ENCODE data around the gene DAZAP1.
A peak's percentile ranks its signal among the peaks of the same experiment; 100 is the strongest.

Gene DAZAP1

DNA sequence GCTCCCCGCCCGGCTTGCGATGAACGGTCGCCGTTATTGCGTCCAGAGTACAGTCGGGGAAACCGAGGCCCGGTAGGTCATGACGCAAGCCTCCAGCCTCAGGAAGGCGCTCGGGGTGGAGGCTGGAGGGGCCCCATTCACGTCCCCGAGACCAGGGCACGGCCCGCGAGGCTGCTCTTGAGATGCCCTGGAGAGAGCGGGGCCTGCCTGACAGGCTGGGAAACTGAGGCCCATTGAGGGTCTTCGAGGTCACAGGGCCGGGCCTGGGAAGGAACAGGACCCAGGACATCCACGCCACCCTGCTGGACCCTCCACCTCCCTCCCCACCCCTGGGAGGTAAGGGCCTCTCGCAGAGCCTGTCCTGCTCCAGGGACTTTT lies 23.3 kb upstream of the DAZAP1 start:
- no peak for DNase-seq (ENCODE audit: low read depth)
- peak overlapping the region; percentile 99 for H3K4me3 ChIP-seq (ENCODE audit: control insufficient read depth, low read depth, low read length)
- TF ChIP-seq, protein P1, sequence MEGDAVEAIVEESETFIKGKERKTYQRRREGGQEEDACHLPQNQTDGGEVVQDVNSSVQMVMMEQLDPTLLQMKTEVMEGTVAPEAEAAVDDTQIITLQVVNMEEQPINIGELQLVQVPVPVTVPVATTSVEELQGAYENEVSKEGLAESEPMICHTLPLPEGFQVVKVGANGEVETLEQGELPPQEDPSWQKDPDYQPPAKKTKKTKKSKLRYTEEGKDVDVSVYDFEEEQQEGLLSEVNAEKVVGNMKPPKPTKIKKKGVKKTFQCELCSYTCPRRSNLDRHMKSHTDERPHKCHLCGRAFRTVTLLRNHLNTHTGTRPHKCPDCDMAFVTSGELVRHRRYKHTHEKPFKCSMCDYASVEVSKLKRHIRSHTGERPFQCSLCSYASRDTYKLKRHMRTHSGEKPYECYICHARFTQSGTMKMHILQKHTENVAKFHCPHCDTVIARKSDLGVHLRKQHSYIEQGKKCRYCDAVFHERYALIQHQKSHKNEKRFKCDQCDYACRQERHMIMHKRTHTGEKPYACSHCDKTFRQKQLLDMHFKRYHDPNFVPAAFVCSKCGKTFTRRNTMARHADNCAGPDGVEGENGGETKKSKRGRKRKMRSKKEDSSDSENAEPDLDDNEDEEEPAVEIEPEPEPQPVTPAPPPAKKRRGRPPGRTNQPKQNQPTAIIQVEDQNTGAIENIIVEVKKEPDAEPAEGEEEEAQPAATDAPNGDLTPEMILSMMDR (IDR thresholded peaks at IDR 0.05; ENCODE audit: control insufficient read depth, insufficient read depth, low read depth, low read length, missing control alignments): no peak

DNA sequence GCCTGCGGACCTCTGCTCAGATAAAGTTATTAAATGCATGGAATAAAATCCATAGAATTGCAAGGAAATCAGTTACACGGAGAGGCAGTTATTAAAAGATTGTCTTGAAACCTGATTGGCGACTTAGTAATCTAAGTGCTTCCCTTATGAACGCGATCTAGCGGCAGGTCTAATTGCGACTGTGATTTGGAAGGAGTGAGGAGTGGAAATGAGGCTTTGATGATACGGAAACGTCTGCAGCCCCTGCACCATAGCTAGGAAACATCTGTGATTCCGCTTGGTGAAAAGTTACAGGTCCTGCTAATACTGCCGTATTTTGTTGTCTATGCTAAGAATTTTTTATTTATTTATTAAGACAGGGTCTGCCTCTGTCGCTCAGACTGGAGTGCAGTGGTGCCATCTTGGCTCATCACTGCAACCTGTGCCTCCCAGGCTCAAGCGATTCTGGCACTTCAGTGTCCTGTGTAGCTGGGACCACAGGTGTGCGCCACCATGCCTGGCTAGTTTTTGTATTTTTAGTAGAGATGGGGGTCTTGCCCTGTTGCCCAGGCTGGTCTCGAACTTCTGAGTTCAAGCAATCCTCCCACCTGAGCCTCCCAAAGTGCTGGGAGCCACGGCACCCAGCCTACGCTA lies 22.8 kb upstream of the DAZAP1 start:
- TF ChIP-seq, protein P1 (IDR thresholded peaks at IDR 0.05; ENCODE audit: control insufficient read depth, insufficient read depth, low read depth, low read length, missing control alignments): no peak
- H3K4me3 ChIP-seq (ENCODE audit: control insufficient read depth, low read depth, low read length): peak overlapping the region; percentile 99
- no peak for DNase-seq (ENCODE audit: low read depth)

DNA sequence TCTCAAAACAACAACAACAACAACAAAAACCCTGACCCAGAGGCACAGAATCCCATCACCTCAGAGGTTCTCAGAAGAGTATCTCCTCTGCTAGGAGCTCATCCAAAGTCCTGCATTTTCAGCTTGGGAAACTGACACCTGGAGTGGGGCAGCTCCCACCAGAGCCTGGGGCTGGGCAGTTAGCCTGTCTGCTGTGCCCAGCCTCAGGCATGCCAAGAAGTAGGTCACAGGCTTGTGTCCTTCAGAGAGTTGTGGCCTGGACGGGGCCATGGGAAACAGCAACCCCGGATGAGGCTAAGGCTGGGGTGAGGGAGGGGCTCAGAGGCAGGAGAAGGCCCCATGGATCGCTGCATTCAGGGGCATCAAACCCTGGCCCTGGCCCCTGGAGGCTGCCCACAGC lies 21.6 kb upstream of the DAZAP1 start:
- H3K4me3 ChIP-seq (ENCODE audit: control insufficient read depth, low read depth, low read length): no peak overlapping the region
- TF ChIP-seq, protein P1 (IDR thresholded peaks at IDR 0.05; ENCODE audit: control insufficient read depth, insufficient read depth, low read depth, low read length, missing control alignments): no peak
- no peak for DNase-seq (ENCODE audit: low read depth)

DNA sequence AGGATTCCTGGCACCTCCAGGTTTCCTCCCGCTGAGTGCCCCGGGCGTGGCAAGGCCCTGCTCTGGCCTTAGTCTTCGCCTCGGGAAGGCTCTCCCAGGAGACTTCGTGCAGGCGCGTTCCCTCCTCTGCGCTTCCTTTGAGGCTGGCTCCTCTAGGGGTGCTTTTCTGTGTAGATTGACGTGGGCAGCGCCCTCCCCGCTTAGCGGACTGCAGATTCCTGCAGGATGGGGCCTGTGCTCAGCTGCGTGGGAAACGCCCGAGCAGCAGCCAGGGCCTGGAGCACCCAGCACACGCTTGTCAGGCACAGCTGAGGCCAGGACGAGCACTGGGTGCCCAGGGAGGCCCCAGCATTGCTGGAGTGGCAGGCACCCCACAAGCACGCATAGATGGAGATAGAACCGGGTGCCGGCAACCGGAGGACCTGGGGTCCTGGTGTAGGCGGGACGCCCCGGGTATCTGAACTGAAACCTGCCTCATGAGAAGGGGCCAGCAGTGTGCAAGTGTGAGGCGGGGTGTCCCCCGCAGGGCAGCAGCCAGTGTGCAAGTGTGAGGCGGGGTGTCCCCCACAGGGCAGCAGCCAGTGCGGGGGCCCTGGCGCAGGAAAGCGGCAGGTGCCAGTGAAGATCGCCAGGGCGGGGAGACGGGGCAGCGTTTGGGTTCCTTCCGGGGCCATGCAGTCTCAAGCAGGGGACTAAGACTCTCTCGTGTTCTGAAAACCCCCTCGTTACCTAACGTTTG lies 20.3 kb upstream of the DAZAP1 start:
- H3K4me3 ChIP-seq (ENCODE audit: control insufficient read depth, low read depth, low read length): no peak overlapping the region
- no peak for DNase-seq (ENCODE audit: low read depth)
- TF ChIP-seq, protein P1 (IDR thresholded peaks at IDR 0.05; ENCODE audit: control insufficient read depth, insufficient read depth, low read depth, low read length, missing control alignments): no peak

DNA sequence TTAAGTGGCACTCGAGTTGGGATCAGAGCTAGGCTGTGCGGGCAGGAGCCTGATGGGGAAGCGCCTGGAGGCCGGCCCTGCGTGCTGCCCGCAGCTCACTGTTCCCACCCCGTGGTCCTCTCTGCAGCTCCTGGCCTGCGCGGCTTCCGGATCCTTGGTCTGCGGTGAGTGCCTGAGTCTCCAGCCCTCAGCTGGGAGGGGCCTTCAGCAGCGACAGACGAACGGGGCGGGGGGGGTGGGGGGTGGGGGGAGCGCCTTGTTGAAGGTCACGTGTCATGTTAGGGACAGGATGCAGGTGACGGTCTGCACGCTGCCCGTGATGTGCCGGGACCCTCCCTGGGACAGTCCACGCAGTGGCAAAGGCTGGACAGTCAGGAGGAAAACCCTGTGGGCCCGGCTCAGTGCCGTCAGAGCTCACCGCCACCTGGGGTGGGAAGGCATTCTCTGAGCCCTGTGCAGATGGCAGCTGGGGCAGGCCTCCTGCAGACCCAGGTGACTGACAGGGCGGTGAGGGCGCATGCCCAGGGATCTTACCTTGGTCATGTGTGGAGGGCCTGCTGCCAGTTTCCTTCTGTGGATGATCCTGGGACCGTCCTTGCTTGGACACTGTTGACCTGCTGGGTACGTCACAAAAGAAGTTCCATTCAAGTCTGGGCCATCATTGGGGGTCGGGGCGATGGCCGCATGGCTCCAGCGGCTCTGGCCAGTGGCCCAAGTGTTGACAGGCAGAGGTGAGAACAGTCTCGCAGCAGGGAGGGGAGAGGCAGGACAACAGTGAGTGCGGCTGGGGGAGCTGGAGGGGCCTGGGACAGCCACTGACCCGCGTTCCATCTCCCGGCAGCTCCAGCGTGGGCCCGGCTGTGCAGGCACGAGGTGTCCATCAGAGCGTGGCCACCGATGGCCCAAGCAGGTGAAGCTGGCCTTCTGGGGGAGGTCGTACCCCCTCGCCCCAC lies 19.4 kb upstream of the DAZAP1 start:
- no peak for DNase-seq (ENCODE audit: low read depth)
- TF ChIP-seq, protein P1 (IDR thresholded peaks at IDR 0.05; ENCODE audit: control insufficient read depth, insufficient read depth, low read depth, low read length, missing control alignments): no peak

DNA sequence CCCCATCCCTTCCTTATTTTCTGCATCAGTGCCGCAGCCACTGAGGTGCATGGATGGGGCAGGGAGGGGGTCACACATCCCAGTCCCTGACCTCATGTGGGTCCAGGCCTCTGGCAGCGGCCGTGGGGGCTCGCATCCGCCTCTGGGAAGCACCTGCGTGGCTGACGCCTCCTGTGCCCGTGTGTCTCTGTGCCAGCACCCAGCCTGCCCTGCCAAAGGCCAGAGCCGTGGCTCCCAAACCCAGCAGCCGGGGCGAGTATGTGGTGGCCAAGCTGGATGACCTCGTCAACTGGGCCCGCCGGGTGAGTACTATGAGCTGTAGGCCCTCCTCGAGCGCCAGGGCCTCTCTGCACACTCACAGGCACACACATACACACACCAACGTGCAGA lies 18.8 kb upstream of the DAZAP1 start:
- TF ChIP-seq, protein P1 (IDR thresholded peaks at IDR 0.05; ENCODE audit: control insufficient read depth, insufficient read depth, low read depth, low read length, missing control alignments): no peak
- H3K4me3 ChIP-seq (ENCODE audit: control insufficient read depth, low read depth, low read length): no peak overlapping the region
- no peak for DNase-seq (ENCODE audit: low read depth)

More for the DNA sequence above, 19.4 kb upstream of the DAZAP1 start:
- no peak overlapping the region for H3K4me3 ChIP-seq (ENCODE audit: control insufficient read depth, low read depth, low read length)
